Prostate gland (tissue), 2 donors: ENCODE measurements around the gene HS3ST3B1. TPM values are rescaled to one million over a fixed set of nuclear protein-coding genes. Genes with fewer than 3 reads are reported as not detected.

Experiments used
- DNase-seq: peaks from one replicate; pipeline ENCODE4 v3.0.0-alpha.2; 2019; ENCODE audit warnings: low spot score
- H3K27ac ChIP-seq, 2 donors: fragments of 200-600 bp; sonication (generic); 2 replicates each; pipeline ENCODE4 v1.5.1; 2017 to 2019
- H3K27me3 ChIP-seq: fragments of 200-600 bp; sonication (generic); replicated peaks from 2 replicates; pipeline ENCODE4 v1.5.1; 2019; ENCODE audit not compliant: insufficient read depth
- H3K36me3 ChIP-seq, 2 donors: fragments of 200-600 bp; sonication (generic); 1 replicate in 1 of 2; 2 replicates in 1 of 2; pipeline versions ENCODE4 v1.5.1 to v1.8.1; 2017 to 2019
- H3K4me1 ChIP-seq: fragments of 200-600 bp; sonication (generic); replicated peaks from 2 replicates; pipeline ENCODE4 v1.5.1; 2019
- H3K4me3 ChIP-seq, 2 donors: fragments of 200-600 bp; sonication (generic); 2 replicates each; pipeline ENCODE4 v1.5.1; 2017 to 2019
- H3K9me3 ChIP-seq: fragments of 200-600 bp; sonication (generic); 2 replicates; pipeline ENCODE4 v1.5.1; 2017
- POLR2A ChIP-seq: fragments of 450-650 bp; IDR thresholded peaks from one replicate; pipeline ENCODE4 v1.6.1; 2016; ENCODE audit warnings: antibody characterized with exemption, mild to moderate bottlenecking
- POLR2AphosphoS5 ChIP-seq: sonication (generic); formaldehyde crosslinking; IDR thresholded peaks from one replicate; pipeline ENCODE4 v1.6.1; 2017; ENCODE audit warnings: antibody characterized with exemption
- WGBS: methylation state at CpG from one replicate; pipeline ENCODE4 v1.1.5; 2018; 5-methylcytosine and 5-hydroxymethylcytosine counted together
- intact Hi-C: fragments of 100-400 bp; cut with DNase I; formaldehyde crosslinking; loops from one replicate; pipeline ENCODE4 v1.14.2; 2022
- total RNA-seq, 2 donors: library from RNA; depleted of rRNA; stranded (reverse); fragments of >200 nt; gene quantifications; one replicate each; pipeline ENCODE4 v1.1.0, GENCODE V29; 2016
- TF ChIP-seq, protein P1 (sequence below), 4 experiments: fragments of 200-600 bp in 2 of 4; fragments of 450-650 bp in 2 of 4; sonication (generic) in 2 of 4; IDR thresholded peaks; 1 replicate in 3 of 4; 2 replicates in 1 of 4; pipeline ENCODE4 v1.5.1; 2016 to 2019; ENCODE audit warnings: antibody characterized with exemption in 4 of 4, mild to moderate bottlenecking in 2 of 4, moderate library complexity in 2 of 4

HS3ST3B1 gene
- total RNA-seq, 2 donors from 2014 or later: 2.8 to 4.1 TPM

DNA sequence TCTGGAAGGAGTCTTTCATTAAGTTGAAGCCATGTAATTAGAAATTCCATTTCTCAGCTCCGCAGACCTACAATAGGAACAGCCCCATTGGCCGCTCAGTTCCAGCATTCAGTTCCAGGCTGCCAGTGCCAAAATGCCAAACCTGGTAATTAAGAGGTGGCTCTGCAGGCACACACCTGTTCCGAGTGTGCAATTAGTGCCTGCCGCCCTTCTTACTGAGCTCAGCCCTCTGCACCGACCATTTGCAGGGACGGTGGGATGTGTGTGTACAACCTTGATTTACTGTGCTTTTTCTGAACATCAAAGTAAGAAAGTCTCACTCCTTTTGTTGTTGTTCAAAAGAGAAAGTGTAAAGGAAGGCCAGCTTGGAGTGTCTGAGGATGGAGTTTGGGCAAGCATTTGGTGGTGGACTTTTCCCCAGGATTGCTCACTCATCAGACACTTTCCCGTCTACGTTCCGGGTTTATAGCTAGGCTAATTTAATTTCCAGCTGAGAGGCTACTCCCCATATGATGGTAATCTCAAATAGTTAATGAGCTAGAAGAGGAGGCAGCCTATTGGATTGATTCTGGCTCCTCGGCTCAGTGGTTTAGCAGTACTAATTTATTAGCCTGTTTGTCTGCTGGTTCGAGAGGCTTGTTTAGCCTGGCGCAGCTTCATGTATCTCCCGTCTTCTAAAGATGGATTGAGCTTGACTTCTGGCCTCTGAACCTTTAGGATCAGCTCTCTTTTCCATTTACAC, 20.0 kb downstream of the HS3ST3B1 start:
- 53% methylated on average over 13 of the region's 13 CpGs for WGBS
- intact Hi-C loops: no loop called here
- DNase-seq: no peak
- Histone ChIP-seq H3K27ac (no peak overlapping the region), H3K27me3 (no peaks in the 10 kb centered on the region), H3K4me1 (no peaks in the 10 kb centered on the region), H3K4me3 (no peak overlapping the region), H3K9me3 (no peaks in the 10 kb centered on the region), H3K36me3 (no peaks in the 10 kb centered on the region)
- TF ChIP-seq POLR2A: no peak
- TF ChIP-seq, protein P1, sequence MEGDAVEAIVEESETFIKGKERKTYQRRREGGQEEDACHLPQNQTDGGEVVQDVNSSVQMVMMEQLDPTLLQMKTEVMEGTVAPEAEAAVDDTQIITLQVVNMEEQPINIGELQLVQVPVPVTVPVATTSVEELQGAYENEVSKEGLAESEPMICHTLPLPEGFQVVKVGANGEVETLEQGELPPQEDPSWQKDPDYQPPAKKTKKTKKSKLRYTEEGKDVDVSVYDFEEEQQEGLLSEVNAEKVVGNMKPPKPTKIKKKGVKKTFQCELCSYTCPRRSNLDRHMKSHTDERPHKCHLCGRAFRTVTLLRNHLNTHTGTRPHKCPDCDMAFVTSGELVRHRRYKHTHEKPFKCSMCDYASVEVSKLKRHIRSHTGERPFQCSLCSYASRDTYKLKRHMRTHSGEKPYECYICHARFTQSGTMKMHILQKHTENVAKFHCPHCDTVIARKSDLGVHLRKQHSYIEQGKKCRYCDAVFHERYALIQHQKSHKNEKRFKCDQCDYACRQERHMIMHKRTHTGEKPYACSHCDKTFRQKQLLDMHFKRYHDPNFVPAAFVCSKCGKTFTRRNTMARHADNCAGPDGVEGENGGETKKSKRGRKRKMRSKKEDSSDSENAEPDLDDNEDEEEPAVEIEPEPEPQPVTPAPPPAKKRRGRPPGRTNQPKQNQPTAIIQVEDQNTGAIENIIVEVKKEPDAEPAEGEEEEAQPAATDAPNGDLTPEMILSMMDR (IDR thresholded peaks at IDR 0.05): no peak

DNA sequence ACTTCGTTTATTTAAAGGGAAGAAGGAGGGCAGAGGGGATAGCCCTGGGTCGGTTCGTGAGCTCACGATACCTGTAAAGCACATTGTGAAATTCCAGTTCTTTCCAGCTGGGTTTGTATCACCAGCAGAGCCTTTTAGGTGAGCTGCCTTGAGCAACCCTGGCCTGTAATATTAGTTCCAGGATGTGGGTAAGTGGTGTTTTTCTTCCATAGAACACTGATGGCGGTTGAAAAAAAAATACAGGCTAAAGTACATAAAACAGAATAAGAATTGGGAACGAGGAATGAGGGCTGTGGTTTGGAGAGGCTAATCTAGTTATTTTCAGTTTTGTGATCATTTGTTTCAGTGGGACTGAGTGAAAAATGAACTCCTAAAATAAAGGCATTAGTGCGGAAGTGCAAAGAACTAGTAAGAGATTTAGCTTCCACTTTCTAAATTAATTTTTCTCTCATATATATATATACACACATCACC, 20.6 kb downstream of the HS3ST3B1 start:
- Histone ChIP-seq H3K36me3 (no peaks in the 10 kb centered on the region), H3K27me3 (no peaks in the 10 kb centered on the region), H3K27ac (no peak overlapping the region), H3K4me1 (no peaks in the 10 kb centered on the region), H3K4me3 (no peak overlapping the region), H3K9me3 (no peaks in the 10 kb centered on the region)
- TF ChIP-seq POLR2A (no peak), POLR2AphosphoS5 (no peak)
- TF ChIP-seq, protein P1 (IDR thresholded peaks at IDR 0.05): no peak
- WGBS: 62% methylated on average over 7 of the region's 7 CpGs
- intact Hi-C loops: no loop called here
- DNase-seq: no peak

GRCh38 chr17:14321980-14322776, 21.3 kb downstream of the HS3ST3B1 start:
- H3K4me1 ChIP-seq: no peaks in the 10 kb centered on the region
- H3K27ac ChIP-seq: no peak overlapping the region
- no peaks in the 10 kb centered on the region for H3K36me3 ChIP-seq
- no peak for TF ChIP-seq POLR2A
- no peak for TF ChIP-seq POLR2AphosphoS5
- TF ChIP-seq, protein P1 (IDR thresholded peaks at IDR 0.05): no peak
- H3K27me3 ChIP-seq: no peaks in the 10 kb centered on the region
- intact Hi-C loops: no loop called here
- no peak overlapping the region for H3K4me3 ChIP-seq
- no peak for DNase-seq
- H3K9me3 ChIP-seq: no peaks in the 10 kb centered on the region
- WGBS: 97% methylated on average over 7 of the region's 7 CpGs

GRCh38 chr17:14323522-14323981, 22.7 kb downstream of the HS3ST3B1 start:
- Histone ChIP-seq H3K4me1 (no peaks in the 10 kb centered on the region), H3K27me3 (no peaks in the 10 kb centered on the region), H3K27ac (no peak overlapping the region), H3K9me3 (no peaks in the 10 kb centered on the region), H3K36me3 (no peaks in the 10 kb centered on the region), H3K4me3 (no peak overlapping the region)
- DNase-seq: no peak
- TF ChIP-seq, protein P1 (IDR thresholded peaks at IDR 0.05): no peak
- TF ChIP-seq POLR2A: no peak
- no peak for TF ChIP-seq POLR2AphosphoS5
- 49% methylated on average over 3 of the region's 3 CpGs for WGBS
- intact Hi-C loops: no loop called here
